ENCODE data around the gene KRT77. TPM values are rescaled to one million over a fixed set of nuclear protein-coding genes. Genes with fewer than 3 reads are reported as not detected.

Gene KRT77
- total and polyA plus RNA-seq, 10 of the 15 experiments (the other 5 are each of a cell fraction or from before 2014, with no cell fraction given) = not detected

- Histone ChIP-seq H4K20me1 (ENCODE audit: control insufficient read depth, insufficient read depth) (no peaks in the 10 kb centered on the region), H2AFZ (ENCODE audit: control insufficient read depth, low read depth, low read length) (no peak overlapping the region), H3K9ac (ENCODE audit: control insufficient read depth, insufficient read depth, low read length) (no peak overlapping the region), H3K36me3 (ENCODE audit: control insufficient read depth in 2 of 2, insufficient read depth in 2 of 2, low read length in 1 of 2) (no peaks in the 10 kb centered on the region), H3K4me2 (ENCODE audit: control insufficient read depth, insufficient read depth) (no peak overlapping the region), H3K27me3 (replicated peaks in 1 of 2; ENCODE audit: control insufficient read depth in 2 of 2, insufficient read depth in 2 of 2, low read length in 1 of 2) (peaks cover 3 to 6% of the 10 kb centered on the region in 2 experiments; a peak in 2 of 4 replicates), H3K4me3 (no peak overlapping the region), H3K4me1 (ENCODE audit: control insufficient read depth, insufficient read depth, low read length) (no peaks in the 10 kb centered on the region), H3K27ac (ENCODE audit: control insufficient read depth, insufficient read depth) (no peak overlapping the region), H3K9me3 (replicated peaks; ENCODE audit: control insufficient read depth, insufficient read depth, low read length) (no peaks in the 10 kb centered on the region), H3K79me2 (ENCODE audit: control insufficient read depth, insufficient read depth, low read length) (no peaks in the 10 kb centered on the region)
- BruUV-seq (replicated peaks) = no TSS peak
- 19% methylated on average over 4 of the region's 4 CpGs for WGBS (ENCODE audit: insufficient coverage, insufficient replicate concordance, low lambda C conversion rate, missing lambda C conversion rate)
- ATAC-seq = no peak
- no peak for DNase-seq (ENCODE audit: low read depth, low spot score)
- intact Hi-C loops (cut with micrococcal nuclease; ENCODE audit: unreplicated experiment) (no loop called here), in situ Hi-C loops (cut with MboI) (no loop called here)
- FAIRE-seq = no peak
- ChIA-PET SMC1A (ENCODE audit: uncharacterized antibody, unreplicated experiment) (interaction anchor here (0.7 kb wide), 1 partner anchor 22 kb away, joined by 3 read pairs; no protein-coding TSS in a partner anchor), POLR2A (no interaction called here), RAD21 (ENCODE audit: unreplicated experiment) (no interaction called here), CTCF (no interaction called here)
- no peak for TF ChIP-seq CBFB (IDR thresholded peaks at IDR 0.05; ENCODE audit: low read depth)
- no peak for TF ChIP-seq USF1 (IDR thresholded peaks at IDR 0.05; ENCODE audit: borderline replicate concordance, extremely low read length, insufficient read depth, low read depth, low read length)
- no peak for TF ChIP-seq DPF2 (IDR thresholded peaks at IDR 0.05)
- no peak for TF ChIP-seq ZBTB4 (CRISPR knock-in tag; IDR thresholded peaks at IDR 0.05)
Measured at GRCh38 chr12:52656616-52657015, 46.7 kb downstream of the KRT77 start.

Measured in GM12878 (cell line).